K562 (cell line): Measurements from ENCODE around the gene RSF1. TPM values are rescaled to one million over a fixed set of nuclear protein-coding genes. Genes with fewer than 3 reads are reported as not detected.

Experiments used
- ATAC-seq: fragments of 200-7000 bp; cut with Tn5 transposase; 3 replicates; pipeline ENCODE4 v1.9.1; 2020; ENCODE audit warnings: moderate library complexity
- BruUV-seq: library from RNA; stranded (reverse); fragments of 400-500 nt; replicated peaks from 2 replicates; lab custom pipeline; 2021; lab: Mats Ljungman, UMichigan
- CTCF ChIA-PET: fragments of 300-600 bp; formaldehyde crosslinking; extraction: SDS; loops from one replicate; lab custom pipeline; 2021; ENCODE audit warnings: low intra/inter-chr PET ratio; lab: Yijun Ruan, JAX
- POLR2A ChIA-PET: fragments of 300-600, 350-650 bp; sonication (Branson Sonifier 250); formaldehyde crosslinking; extraction: SDS; loops from one replicate; lab custom pipeline; 2021; ENCODE audit warnings: antibody characterized with exemption, inconsistent platforms; lab: Yijun Ruan, JAX
- DNase-seq, 4 experiments: peaks; one replicate each; pipeline versions ENCODE4 v3.0.0 to v3.0.0-alpha.2; 2011 to 2018; ENCODE audit warnings: low spot score in 3 of 4, mixed read lengths in 3 of 4; ENCODE audit errors: extremely low read depth in 1 of 4
- FAIRE-seq: peaks from 2 replicates; lab custom pipeline; 2011; peaks lifted over from hg19 to GRCh38; lab: Jason Lieb, UNC
- H2AFZ ChIP-seq: 2 replicates; pipeline ENCODE4 v1.6.0; 2011; ENCODE audit warnings: low read depth, low read length, control low read depth, inconsistent platforms
- H3K27ac ChIP-seq: fragments of 200-600 bp; 3 replicates; pipeline ENCODE4 v1.8.0; 2011; ENCODE audit warnings: low read depth, mild to moderate bottlenecking, control low read depth, inconsistent platforms, low read length, moderate library complexity, mixed read lengths; ENCODE audit errors: extremely low read depth
- H3K27me3 ChIP-seq, 2 experiments: fragments of 300-600 bp in 1 of 2; 2 replicates in 1 of 2; 3 replicates in 1 of 2; pipeline versions ENCODE4 v1.6.0 to v1.8.0; 2011; ENCODE audit warnings: inconsistent platforms in 2 of 2, low read length in 2 of 2, mild to moderate bottlenecking in 1 of 2, mixed read lengths in 1 of 2, moderate library complexity in 1 of 2; ENCODE audit not compliant: control insufficient read depth in 2 of 2, insufficient read depth in 2 of 2
- H3K36me3 ChIP-seq: fragments of 300-600 bp; 3 replicates; pipeline ENCODE4 v1.8.0; 2011; ENCODE audit warnings: mild to moderate bottlenecking, low read length, inconsistent platforms; ENCODE audit not compliant: control insufficient read depth, insufficient read depth
- H3K4me1 ChIP-seq, 2 experiments: fragments of 200-600 bp in 1 of 2; replicated peaks in 1 of 2; 2 replicates in 1 of 2; 3 replicates in 1 of 2; pipeline versions ENCODE4 v1.5.1 to v1.8.0; 2011; ENCODE audit warnings: inconsistent platforms in 2 of 2, low read length in 2 of 2, mild to moderate bottlenecking in 1 of 2, mixed read lengths in 1 of 2, moderate library complexity in 1 of 2; ENCODE audit not compliant: control insufficient read depth in 2 of 2, insufficient read depth in 2 of 2
- H3K4me2 ChIP-seq: 2 replicates; pipeline ENCODE4 v1.6.1; 2011; ENCODE audit warnings: low read length, control low read depth, inconsistent platforms, mixed read lengths; ENCODE audit not compliant: insufficient read depth
- H3K4me3 ChIP-seq: fragments of 200-600 bp; sonication (generic), shearing (Covaris generic); 2 replicates; pipeline ENCODE4 v1.5.1; 2016; ENCODE audit warnings: control low read depth, inconsistent platforms
- H3K79me2 ChIP-seq: fragments of 200-600 bp; 3 replicates; pipeline ENCODE4 v1.8.0; 2011; ENCODE audit warnings: low read length, inconsistent platforms; ENCODE audit not compliant: control insufficient read depth, insufficient read depth
- H3K9ac ChIP-seq, 2 experiments: 2 replicates each; pipeline versions ENCODE4 v1.6.0 to v1.6.1; 2011; ENCODE audit warnings: low read depth in 2 of 2, low read length in 2 of 2, control low read depth in 1 of 2, inconsistent platforms in 1 of 2, mild to moderate bottlenecking in 1 of 2, mixed read lengths in 1 of 2; ENCODE audit not compliant: insufficient read depth in 1 of 2
- H3K9me1 ChIP-seq: one replicate; pipeline ENCODE4 v1.6.0; 2011; ENCODE audit warnings: inconsistent platforms, mild to moderate bottlenecking, low read length, moderate library complexity; ENCODE audit not compliant: control insufficient read depth, insufficient read depth
- H3K9me3 ChIP-seq: replicated peaks from 2 replicates; pipeline ENCODE4 v1.5.1; 2011; ENCODE audit warnings: low read depth, low read length, inconsistent platforms; ENCODE audit not compliant: control insufficient read depth, insufficient read depth
- H4K20me1 ChIP-seq: replicated peaks from 2 replicates; pipeline ENCODE4 v1.6.1; 2011; ENCODE audit warnings: low read length, inconsistent platforms, mixed read lengths; ENCODE audit not compliant: control insufficient read depth, insufficient read depth
- CREB1 ChIP-seq, 2 experiments: sonication (generic) in 1 of 2; formaldehyde crosslinking in 1 of 2; IDR thresholded peaks; 2 replicates each; pipeline versions ENCODE4 v1.6.1 to v1.8.0; 2012 to 2022; ENCODE audit warnings: inconsistent platforms in 1 of 2, mild to moderate bottlenecking in 1 of 2, missing genetic modification reagents in 1 of 2, moderate library complexity in 1 of 2
- ETV5 ChIP-seq: sonication (generic); formaldehyde crosslinking; IDR thresholded peaks from 2 replicates; pipeline ENCODE4 v1.4.0; 2020; ENCODE audit warnings: low read depth, mild to moderate bottlenecking, missing genetic modification reagents
- HNRNPH1 ChIP-seq: fragments of 200-400 bp; formaldehyde crosslinking; optimal IDR thresholded peaks from 2 replicates; pipeline ENCODE3; 2017; ENCODE audit warnings: low read depth, mild to moderate bottlenecking, low read length, moderate library complexity
- POLR2B ChIP-seq: fragments of 450-650 bp; IDR thresholded peaks from 2 replicates; pipeline ENCODE4 v1.6.1; 2018; ENCODE audit warnings: low read depth; ENCODE audit not compliant: partially characterized antibody
- SNAPC5 ChIP-seq: fragments of 250-450 bp; sonication (Bioruptor Pico); IDR thresholded peaks from 2 replicates; pipeline ENCODE4 v1.8.0; 2021; ENCODE audit warnings: moderate library complexity, mild to moderate bottlenecking, inconsistent platforms
- TRIM24 ChIP-seq, 2 experiments: fragments of 450-650 bp; IDR thresholded peaks; 2 replicates each; pipeline ENCODE4 v1.6.1; 2016
- VEZF1 ChIP-seq: fragments of 200-800 bp; sonication (Bioruptor generic); IDR thresholded peaks from 2 replicates; pipeline ENCODE4 v1.6.1; 2017; ENCODE audit warnings: missing genetic modification characterization, missing compliant biosample characterization
- ZNF507 ChIP-seq: conservative IDR thresholded peaks from 2 replicates; pipeline ENCODE4 v1.6.1; 2017; ENCODE audit warnings: missing genetic modification characterization, missing compliant biosample characterization
- WGBS: fragments of 100-300 bp; shearing (Covaris generic); methylation state at CpG from one replicate; pipeline ENCODE4 v1.1.6; 2016; ENCODE audit warnings: low coverage, mixed read lengths; ENCODE audit not compliant: insufficient coverage; ENCODE audit errors: missing lambda C conversion rate; 5-methylcytosine and 5-hydroxymethylcytosine counted together
- in situ Hi-C: fragments of 300-500 bp; cut with MboI; formaldehyde crosslinking; loops from 4 replicates; pipeline ENCODE4 v1.15.0; 2018; ENCODE audit warnings: inconsistent platforms, mixed read lengths
- intact Hi-C: fragments of 100-400 bp; cut with micrococcal nuclease; formaldehyde crosslinking; loops from 2 replicates; pipeline ENCODE4 v1.14.2; 2022
- polyA plus RNA-seq, 8 experiments: library from polyadenylated mRNA; depleted of rRNA in 4 of 8; stranded (reverse) in 5 of 8; unstranded in 3 of 8; fragments of >200 nt; fragmentation: Nextera tagmentation in 2 of 8; fragmentation: Illumina TruSeq in 1 of 8; extraction: Ambion mirVana in 2 of 8; extraction: Trizol in 1 of 8; gene quantifications; 2 replicates each; pipeline versions ENCODE4 v1.2.1 to v1.2.3, GENCODE V29; 2011 to 2014; ENCODE audit warnings: inconsistent platforms in 1 of 8, missing spikeins in 1 of 8
- total RNA-seq, 7 experiments: library from RNA; depleted of rRNA in 6 of 7; stranded (reverse); fragments of >200 nt in 6 of 7; fragmentation: Illumina TruSeq in 2 of 7; extraction: Trizol in 2 of 7; gene quantifications; 2 replicates each; pipeline versions ENCODE4 v1.2.1 to v1.2.3, GENCODE V29; 2011 to 2021; ENCODE audit warnings: low replicate concordance in 1 of 7

The RSF1 gene
- total and polyA plus RNA-seq, 9 of the 15 experiments (the other 6 are each of a cell fraction or from before 2014, with no cell fraction given), result 9.7 to 63.6 (median 42.8) TPM

GRCh38 chr11:77758331-77758730, 62.2 kb downstream of the RSF1 start:
- CTCF ChIA-PET, result no interaction called here
- Histone ChIP-seq H3K4me3 (no peak overlapping the region), H3K4me1 (peaks cover 0 to 10% of the 10 kb centered on the region in 2 experiments; a peak in 2 of 5 replicates), H3K27ac (no peak overlapping the region), H4K20me1 (no peaks in the 10 kb centered on the region), H3K4me2 (no peak overlapping the region), H3K9ac (no peak overlapping the region), H3K79me2 (no peaks in the 10 kb centered on the region), H3K36me3 (peaks cover 19% of the 10 kb centered on the region; the same call in 2 of the 3 replicates), H3K9me1 (no peaks in the 10 kb centered on the region), H3K9me3 (no peaks in the 10 kb centered on the region), H3K27me3 (no peaks in the 10 kb centered on the region), H2AFZ (no peak overlapping the region)
- ATAC-seq, result no peak
- POLR2A ChIA-PET, result interaction anchor here (2.0 kb wide), 1 partner anchor 9 kb away, joined by 4 read pairs; no protein-coding TSS in a partner anchor
- BruUV-seq, result no TSS peak
- in situ Hi-C loops, result no loop called here
- intact Hi-C loops, result no loop called here
- WGBS, result 69% methylated on average over 2 of the region's 2 CpGs
- FAIRE-seq, result no peak
- no peak for DNase-seq
- no peak for TF ChIP-seq HNRNPH1
- TF ChIP-seq ETV5 (CRISPR knock-in tag), result no peak
- no peak for TF ChIP-seq CREB1 (IDR thresholded peaks at IDR 0.05)
- TF ChIP-seq CREB1 (CRISPR knock-in tag; IDR thresholded peaks at IDR 0.05), result no peak
- no peak for TF ChIP-seq ZNF507 (tag)
- TF ChIP-seq TRIM24 (IDR thresholded peaks at IDR 0.05), result no peak
- TF ChIP-seq SNAPC5 (CRISPR knock-in tag), result no peak
- TF ChIP-seq POLR2B, result no peak
- no peak for TF ChIP-seq VEZF1 (CRISPR knock-in tag)
